ENCODE measurements around the gene CFAP74. TPM values are rescaled to one million over a fixed set of nuclear protein-coding genes. Genes with fewer than 3 reads are reported as not detected.
A peak's percentile ranks its signal among the peaks of the same experiment; 100 is the strongest.

The CFAP74 gene
- total and polyA plus RNA-seq, 9 of the 15 experiments (the other 6 are each of a cell fraction or from before 2014, with no cell fraction given) = 0.03 to 0.15 (median 0.05) TPM; not detected in 6

DNA sequence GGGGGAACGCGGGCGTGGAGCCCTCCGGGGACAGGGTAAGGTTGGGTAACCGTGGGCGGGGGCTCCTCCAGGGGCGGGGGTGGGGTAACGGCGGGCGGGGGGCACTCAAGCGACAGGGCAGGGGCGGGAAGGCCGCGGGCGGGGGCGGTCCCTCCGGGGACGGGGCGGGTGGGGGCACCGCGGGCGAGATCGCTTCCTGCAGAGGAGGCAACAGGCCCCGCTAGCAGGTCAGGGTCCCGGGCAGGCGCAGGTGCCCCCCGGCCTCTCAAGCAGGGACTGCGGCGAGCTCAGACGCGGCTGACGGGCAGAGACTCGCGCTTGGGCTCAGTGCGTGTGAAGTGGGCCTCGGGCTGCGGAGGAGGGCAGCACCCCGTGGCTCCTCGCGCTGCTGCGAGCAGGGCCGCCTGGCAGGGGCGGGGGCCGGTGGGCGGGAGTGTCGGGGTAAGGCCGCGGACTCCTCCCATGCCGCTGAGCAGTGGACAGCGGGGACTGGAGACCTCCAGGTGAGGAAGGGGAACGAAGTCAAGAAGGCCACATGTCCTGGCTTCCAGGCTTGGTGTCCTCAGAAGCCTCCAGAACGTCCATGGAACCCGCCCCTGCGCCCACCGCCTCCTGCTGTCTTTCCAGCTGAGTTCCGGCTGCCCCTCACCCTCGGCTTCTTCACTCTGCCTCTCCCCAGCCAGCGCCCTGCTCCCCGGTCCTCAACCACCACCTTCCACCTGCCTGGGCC is 112.1 kb downstream of the CFAP74 start (continued):
- TF ChIP-seq YY1 (IDR thresholded peaks at IDR 0.05; ENCODE audit: borderline replicate concordance in 1 of 3, control insufficient read depth in 1 of 3, extremely low read depth in 1 of 3, insufficient read depth in 3 of 3, insufficient read length in 1 of 3, insufficient replicate concordance in 2 of 3, low read depth in 1 of 3, low read length in 2 of 3) (no peak), CBFB (CRISPR knock-in tag; IDR thresholded peaks at IDR 0.05) (no peak), SETDB1 (IDR thresholded peaks at IDR 0.05; ENCODE audit: low read length) (no peak), C11orf30 (IDR thresholded peaks at IDR 0.05; ENCODE audit: low read depth) (no peak), TGIF2 (CRISPR knock-in tag; IDR thresholded peaks at IDR 0.05) (no peak), CEBPG (CRISPR knock-in tag; IDR thresholded peaks at IDR 0.05) (no peak), CEBPG (tag; conservative IDR thresholded peaks at IDR 0.05 in 1 of 2, IDR thresholded peaks at IDR 0.05 in 1 of 2) (no peak; a peak in 1 of 4 replicates), AFF4 (CRISPR knock-in tag; IDR thresholded peaks at IDR 0.05) (no peak), ZNF3 (CRISPR knock-in tag; IDR thresholded peaks at IDR 0.05) (no peak), CHD1 (IDR thresholded peaks at IDR 0.05; ENCODE audit: low read length) (peak; percentile 51), HNRNPL (IDR thresholded peaks at IDR 0.05; ENCODE audit: low read depth, low read length) (peak; percentile 94), ZBTB8A (IDR thresholded peaks at IDR 0.05; ENCODE audit: partially characterized antibody) (no peak), STAG1 (CRISPR knock-in tag; IDR thresholded peaks at IDR 0.05; ENCODE audit: borderline replicate concordance) (no peak), HSF4 (CRISPR knock-in tag; IDR thresholded peaks at IDR 0.05; ENCODE audit: borderline replicate concordance) (no peak), DEAF1 (CRISPR knock-in tag; IDR thresholded peaks at IDR 0.05) (no peak), PHTF2 (CRISPR knock-in tag; IDR thresholded peaks at IDR 0.05) (no peak)
- TF ChIP-seq, protein P1, sequence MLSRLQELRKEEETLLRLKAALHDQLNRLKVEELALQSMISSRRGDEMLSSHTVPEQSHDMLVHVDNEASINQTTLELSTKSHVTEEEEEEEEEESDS (CRISPR knock-in tag; IDR thresholded peaks at IDR 0.05) = no peak
- TF ChIP-seq, protein P2, sequence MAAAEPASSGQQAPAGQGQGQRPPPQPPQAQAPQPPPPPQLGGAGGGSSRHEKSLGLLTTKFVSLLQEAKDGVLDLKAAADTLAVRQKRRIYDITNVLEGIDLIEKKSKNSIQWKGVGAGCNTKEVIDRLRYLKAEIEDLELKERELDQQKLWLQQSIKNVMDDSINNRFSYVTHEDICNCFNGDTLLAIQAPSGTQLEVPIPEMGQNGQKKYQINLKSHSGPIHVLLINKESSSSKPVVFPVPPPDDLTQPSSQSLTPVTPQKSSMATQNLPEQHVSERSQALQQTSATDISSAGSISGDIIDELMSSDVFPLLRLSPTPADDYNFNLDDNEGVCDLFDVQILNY (CRISPR knock-in tag; IDR thresholded peaks at IDR 0.05) = no peak
- TF ChIP-seq, protein P3, sequence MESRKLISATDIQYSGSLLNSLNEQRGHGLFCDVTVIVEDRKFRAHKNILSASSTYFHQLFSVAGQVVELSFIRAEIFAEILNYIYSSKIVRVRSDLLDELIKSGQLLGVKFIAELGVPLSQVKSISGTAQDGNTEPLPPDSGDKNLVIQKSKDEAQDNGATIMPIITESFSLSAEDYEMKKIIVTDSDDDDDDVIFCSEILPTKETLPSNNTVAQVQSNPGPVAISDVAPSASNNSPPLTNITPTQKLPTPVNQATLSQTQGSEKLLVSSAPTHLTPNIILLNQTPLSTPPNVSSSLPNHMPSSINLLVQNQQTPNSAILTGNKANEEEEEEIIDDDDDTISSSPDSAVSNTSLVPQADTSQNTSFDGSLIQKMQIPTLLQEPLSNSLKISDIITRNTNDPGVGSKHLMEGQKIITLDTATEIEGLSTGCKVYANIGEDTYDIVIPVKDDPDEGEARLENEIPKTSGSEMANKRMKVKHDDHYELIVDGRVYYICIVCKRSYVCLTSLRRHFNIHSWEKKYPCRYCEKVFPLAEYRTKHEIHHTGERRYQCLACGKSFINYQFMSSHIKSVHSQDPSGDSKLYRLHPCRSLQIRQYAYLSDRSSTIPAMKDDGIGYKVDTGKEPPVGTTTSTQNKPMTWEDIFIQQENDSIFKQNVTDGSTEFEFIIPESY (CRISPR knock-in tag; IDR thresholded peaks at IDR 0.05) = peak; percentile 7; the same call in 1 of the 2 replicates
